Colonic mucosa (tissue), 4 donors: Measurements from ENCODE around the gene ULBP2. TPM values are rescaled to one million over a fixed set of nuclear protein-coding genes. Genes with fewer than 3 reads are reported as not detected.

Experiments used
- DNase-seq: peaks from one replicate; pipeline ENCODE4 v3.0.0-alpha.2; 2020
- H3K27ac ChIP-seq: fragments of 200-600 bp; one replicate; pipeline ENCODE4 v1.8.0; 2021
- H3K27me3 ChIP-seq: fragments of 200-600 bp; one replicate; pipeline ENCODE4 v1.8.0; 2021
- H3K36me3 ChIP-seq: fragments of 200-600 bp; one replicate; pipeline ENCODE4 v1.8.0; 2021
- H3K4me1 ChIP-seq: fragments of 200-600 bp; one replicate; pipeline ENCODE4 v1.8.0; 2021; ENCODE audit warnings: mild to moderate bottlenecking
- H3K4me3 ChIP-seq: fragments of 200-600 bp; one replicate; pipeline ENCODE4 v1.8.0; 2021
- H3K9ac ChIP-seq, 2 donors: one replicate each; pipeline ENCODE4 v1.7.0; 2013; ENCODE audit warnings: control low read depth in 2 of 2, low read depth in 2 of 2, low read length in 2 of 2
- H3K9me3 ChIP-seq: fragments of 200-600 bp; one replicate; pipeline ENCODE4 v1.8.0; 2021
- intact Hi-C: fragments of 100-400 bp; cut with DNase I; formaldehyde crosslinking; loops from one replicate; pipeline ENCODE4 v1.14.1; 2022
- total RNA-seq, 2 donors: library from RNA; stranded (reverse); fragmentation: NEBNext Ultra II Directional in 1 of 2; extraction: Animal tissue kit (Norgen Biotek cat#: 25700) in 1 of 2; gene quantifications; one replicate each; pipeline ENCODE4 v1.2.1, GENCODE V29; 2021
- TF ChIP-seq, protein P1 (sequence below): fragments of 200-600 bp; IDR thresholded peaks from one replicate; pipeline ENCODE4 v1.8.0; 2022; ENCODE audit warnings: antibody characterized with exemption, mild to moderate bottlenecking
- donor health status: healthy.
- donor health status: DM: no; HTN: no; CAD: no.
- donor health status: DM: no; HTN: no; CAD: no.

The ULBP2 gene
- total RNA-seq, 2 donors from 2014 or later: 0.19 to 0.47 TPM

DNA sequence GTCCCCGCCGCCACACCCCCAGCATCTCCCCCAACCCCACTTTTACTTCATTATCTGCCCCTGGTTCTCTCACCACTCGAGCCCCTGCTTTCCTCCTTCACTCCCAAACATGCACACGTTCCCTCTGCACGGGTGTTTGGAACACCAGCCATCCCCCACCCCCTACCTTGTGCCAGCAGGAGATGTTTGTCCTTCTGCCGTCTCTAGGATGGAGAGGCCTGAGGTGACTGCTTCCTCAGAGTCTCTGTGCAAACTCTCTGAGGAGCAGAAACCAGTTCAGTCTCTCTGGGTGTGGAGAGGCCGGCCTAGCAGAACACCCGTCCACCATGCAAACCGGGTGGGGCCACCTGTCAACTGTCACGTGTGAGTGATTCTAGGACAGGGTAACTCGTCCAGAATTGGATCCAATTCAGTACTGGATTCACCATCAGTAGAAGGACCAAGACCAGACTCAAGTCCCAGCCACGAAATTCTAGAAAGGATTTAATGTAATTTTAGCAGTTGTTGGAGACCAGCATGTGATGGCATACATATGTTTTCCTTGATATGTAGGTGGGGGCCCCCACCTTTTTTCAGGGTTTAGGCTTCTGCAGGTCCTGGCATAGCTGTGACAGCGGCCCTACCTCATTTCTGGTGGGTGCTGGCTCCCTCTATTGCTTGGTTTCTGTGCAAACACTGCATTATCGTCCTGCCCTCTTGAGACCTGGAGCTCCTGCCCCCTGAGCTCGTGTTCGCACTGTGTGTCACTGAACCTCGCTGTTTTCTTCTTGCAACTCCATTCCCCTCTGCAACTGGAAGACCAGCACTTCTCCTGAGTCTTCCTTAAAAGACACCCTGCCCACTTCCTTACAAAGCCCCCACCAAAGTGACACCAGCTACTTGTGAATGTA, 43.7 kb upstream of the ULBP2 start, which contains the start of gene RAET1E:
Gene RAET1E, minus strand, starts transcription at position 259 of the 890 bp plus-strand sequence. CDS start 7,212 bp downstream, outside the sequence.
- peak within 1 kb of the TSS; percentile 10 for H3K4me3 ChIP-seq
- H3K36me3 ChIP-seq: no peaks in the 10 kb centered on the region
- H3K27me3 ChIP-seq: no peaks in the 10 kb centered on the region
- TF ChIP-seq, protein P1, sequence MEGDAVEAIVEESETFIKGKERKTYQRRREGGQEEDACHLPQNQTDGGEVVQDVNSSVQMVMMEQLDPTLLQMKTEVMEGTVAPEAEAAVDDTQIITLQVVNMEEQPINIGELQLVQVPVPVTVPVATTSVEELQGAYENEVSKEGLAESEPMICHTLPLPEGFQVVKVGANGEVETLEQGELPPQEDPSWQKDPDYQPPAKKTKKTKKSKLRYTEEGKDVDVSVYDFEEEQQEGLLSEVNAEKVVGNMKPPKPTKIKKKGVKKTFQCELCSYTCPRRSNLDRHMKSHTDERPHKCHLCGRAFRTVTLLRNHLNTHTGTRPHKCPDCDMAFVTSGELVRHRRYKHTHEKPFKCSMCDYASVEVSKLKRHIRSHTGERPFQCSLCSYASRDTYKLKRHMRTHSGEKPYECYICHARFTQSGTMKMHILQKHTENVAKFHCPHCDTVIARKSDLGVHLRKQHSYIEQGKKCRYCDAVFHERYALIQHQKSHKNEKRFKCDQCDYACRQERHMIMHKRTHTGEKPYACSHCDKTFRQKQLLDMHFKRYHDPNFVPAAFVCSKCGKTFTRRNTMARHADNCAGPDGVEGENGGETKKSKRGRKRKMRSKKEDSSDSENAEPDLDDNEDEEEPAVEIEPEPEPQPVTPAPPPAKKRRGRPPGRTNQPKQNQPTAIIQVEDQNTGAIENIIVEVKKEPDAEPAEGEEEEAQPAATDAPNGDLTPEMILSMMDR: no peak
- peak within 1 kb of the TSS; percentile 65 for H3K27ac ChIP-seq
- peak; percentile 42 for DNase-seq
- no peaks in the 10 kb centered on the region for H3K9me3 ChIP-seq
- peak within 1 kb of the TSS; percentile 16 to 69 for H3K9ac ChIP-seq
- peaks cover 13% of the 10 kb centered on the region for H3K4me1 ChIP-seq
- intact Hi-C loops: no loop called here

DNA sequence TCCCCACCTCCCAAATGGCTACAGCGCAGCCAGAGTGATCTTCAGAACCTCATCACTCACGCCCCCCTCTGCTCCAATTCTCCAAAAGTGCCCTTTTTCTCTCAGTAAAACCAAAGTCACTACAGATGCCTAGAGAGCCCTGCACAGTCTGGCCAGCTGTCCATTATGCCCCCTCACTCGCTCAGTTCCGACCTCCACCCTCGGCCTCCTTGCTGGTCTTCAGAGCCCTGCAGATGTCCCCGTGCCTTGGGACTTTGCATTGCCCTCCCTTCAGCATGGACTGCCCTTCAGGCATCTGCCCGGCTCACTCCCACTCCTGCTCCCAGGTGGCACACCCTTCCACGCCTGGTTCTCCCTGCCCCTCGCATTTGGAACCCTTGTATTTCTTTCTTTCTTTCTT, 42.8 kb upstream of the ULBP2 start:
- Histone ChIP-seq H3K9ac (no peak overlapping the region), H3K36me3 (no peaks in the 10 kb centered on the region), H3K4me1 (peaks cover 13% of the 10 kb centered on the region), H3K27ac (no peak overlapping the region), H3K4me3 (no peak overlapping the region), H3K27me3 (no peaks in the 10 kb centered on the region), H3K9me3 (no peaks in the 10 kb centered on the region)
- TF ChIP-seq, protein P1: no peak
- intact Hi-C loops: no loop called here
- no peak for DNase-seq

DNA sequence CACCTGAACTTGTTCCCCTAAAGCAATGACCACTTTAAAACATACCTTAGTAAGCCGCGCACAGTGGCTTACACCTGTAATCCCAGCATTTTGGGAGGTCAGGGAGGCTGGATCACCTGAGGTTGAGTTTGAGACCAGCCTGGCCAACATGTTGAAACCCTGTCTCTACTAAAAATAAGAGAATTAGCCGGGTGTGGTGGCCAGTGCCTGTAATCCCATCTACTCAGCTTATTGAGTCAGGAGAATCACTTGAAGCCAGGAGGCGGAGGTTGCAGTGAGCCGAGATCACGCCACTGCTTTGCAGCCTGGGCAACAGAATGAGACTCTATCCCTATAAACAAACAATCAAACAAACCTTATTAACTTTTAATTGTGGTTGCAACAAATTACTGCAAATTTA, 42.3 kb upstream of the ULBP2 start:
- TF ChIP-seq, protein P1: no peak
- Histone ChIP-seq H3K4me3 (no peak overlapping the region), H3K27ac (no peak overlapping the region), H3K36me3 (no peaks in the 10 kb centered on the region), H3K4me1 (peaks cover 13% of the 10 kb centered on the region), H3K9me3 (no peaks in the 10 kb centered on the region), H3K27me3 (no peaks in the 10 kb centered on the region), H3K9ac (no peak overlapping the region)
- no peak for DNase-seq
- intact Hi-C loops: no loop called here

DNA sequence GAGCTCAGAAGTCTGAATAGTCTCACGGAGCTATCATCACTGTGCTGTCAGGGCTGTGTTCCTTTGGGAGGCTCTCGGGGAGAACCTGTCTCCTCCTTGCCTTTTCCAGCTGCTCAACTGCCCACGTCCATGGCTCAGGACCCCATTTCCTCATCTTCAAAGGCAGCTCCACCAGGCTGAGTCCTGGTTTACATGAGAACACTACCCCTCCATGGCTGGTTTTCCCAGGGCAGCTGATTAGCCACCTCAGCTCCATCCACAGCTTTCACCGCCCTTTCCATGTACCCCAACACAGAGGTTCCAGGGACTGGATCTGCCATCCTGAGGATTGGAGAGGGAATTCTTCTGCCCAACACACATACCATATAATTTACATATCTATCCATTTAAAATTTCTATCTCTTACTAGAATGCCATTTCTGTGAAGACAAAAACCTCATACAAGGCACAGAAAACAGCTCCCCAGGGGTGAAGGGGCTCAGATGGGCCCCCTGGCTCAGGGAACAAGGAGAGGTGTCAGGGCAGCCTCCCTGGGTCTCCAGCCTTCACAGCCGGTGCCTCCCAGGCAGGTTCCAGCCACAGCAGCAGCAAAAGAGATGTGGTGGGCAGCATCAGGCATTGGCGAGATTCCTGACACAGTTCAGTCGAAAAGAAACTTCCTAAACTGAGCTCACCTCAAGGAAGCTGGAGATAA, 41.7 kb upstream of the ULBP2 start:
- no peak for DNase-seq
- TF ChIP-seq, protein P1: no peak
- intact Hi-C loops: no loop called here
- H3K36me3 ChIP-seq: no peaks in the 10 kb centered on the region
- H3K4me3 ChIP-seq: no peak overlapping the region
- no peak overlapping the region for H3K9ac ChIP-seq
- H3K27me3 ChIP-seq: no peaks in the 10 kb centered on the region
- no peak overlapping the region for H3K27ac ChIP-seq
- H3K4me1 ChIP-seq: peaks cover 9% of the 10 kb centered on the region
- no peaks in the 10 kb centered on the region for H3K9me3 ChIP-seq

DNA sequence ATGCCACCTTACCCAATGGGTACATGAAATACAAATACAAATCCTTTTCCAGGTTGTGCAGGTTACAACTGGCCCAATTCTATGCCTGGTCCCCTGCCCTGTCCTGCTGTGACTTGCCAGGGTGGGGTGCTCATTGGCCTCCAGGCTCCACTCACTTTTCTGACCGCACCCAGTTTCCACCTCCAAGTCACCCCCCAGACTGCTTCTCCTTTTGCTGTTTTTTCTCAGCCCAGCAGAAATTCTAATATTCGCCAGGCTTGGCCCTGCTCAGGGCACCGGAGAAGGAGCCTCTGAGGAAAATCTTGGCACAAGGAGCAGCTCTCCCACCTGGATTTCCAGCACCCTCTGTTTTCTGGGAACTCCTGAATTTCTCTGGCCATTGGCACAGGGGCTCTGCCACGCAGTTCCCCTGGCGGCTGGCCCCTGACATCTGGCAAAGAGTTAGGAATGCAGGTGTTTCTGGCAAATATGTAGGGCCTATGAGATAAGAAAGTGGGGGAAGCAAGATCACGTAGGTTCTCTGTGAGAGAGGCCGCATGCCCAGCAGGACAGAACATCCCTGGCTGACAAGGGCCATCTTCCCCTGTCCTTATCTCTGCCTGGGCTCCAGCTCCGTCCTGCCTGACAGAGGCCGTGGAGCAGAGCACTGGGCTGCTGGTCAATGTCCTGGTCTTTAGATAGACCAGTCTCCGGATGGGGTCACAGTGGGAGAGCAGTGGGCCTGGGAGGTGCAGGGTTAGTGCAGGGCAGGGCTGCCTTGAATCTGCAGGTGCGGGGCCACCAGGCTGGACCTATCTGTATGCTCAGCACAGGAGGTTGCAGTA, 41.0 kb upstream of the ULBP2 start:
- Histone ChIP-seq H3K27ac (no peak overlapping the region), H3K9ac (no peak overlapping the region), H3K36me3 (no peaks in the 10 kb centered on the region), H3K4me3 (no peak overlapping the region), H3K4me1 (peaks cover 1% of the 10 kb centered on the region), H3K9me3 (no peaks in the 10 kb centered on the region), H3K27me3 (no peaks in the 10 kb centered on the region)
- no peak for DNase-seq
- TF ChIP-seq, protein P1: no peak
- intact Hi-C loops: no loop called here
